CD4-positive, alpha-beta T cell treated with Interleukin-4 for 1 hour (primary cell): ENCODE data around the gene CAMTA1.

Experiments used
- DNase-seq, 2 donors: peaks; one replicate each; pipeline ENCODE4 v3.0.0-alpha.2; 2020 to 2022

Gene CAMTA1

GRCh38 chr1:7454052-7454815 is 669.0 kb downstream of the CAMTA1 start:
- DNase-seq = no peak

GRCh38 chr1:7454895-7455784 is 669.9 kb downstream of the CAMTA1 start:
- DNase-seq = no peak

DNA sequence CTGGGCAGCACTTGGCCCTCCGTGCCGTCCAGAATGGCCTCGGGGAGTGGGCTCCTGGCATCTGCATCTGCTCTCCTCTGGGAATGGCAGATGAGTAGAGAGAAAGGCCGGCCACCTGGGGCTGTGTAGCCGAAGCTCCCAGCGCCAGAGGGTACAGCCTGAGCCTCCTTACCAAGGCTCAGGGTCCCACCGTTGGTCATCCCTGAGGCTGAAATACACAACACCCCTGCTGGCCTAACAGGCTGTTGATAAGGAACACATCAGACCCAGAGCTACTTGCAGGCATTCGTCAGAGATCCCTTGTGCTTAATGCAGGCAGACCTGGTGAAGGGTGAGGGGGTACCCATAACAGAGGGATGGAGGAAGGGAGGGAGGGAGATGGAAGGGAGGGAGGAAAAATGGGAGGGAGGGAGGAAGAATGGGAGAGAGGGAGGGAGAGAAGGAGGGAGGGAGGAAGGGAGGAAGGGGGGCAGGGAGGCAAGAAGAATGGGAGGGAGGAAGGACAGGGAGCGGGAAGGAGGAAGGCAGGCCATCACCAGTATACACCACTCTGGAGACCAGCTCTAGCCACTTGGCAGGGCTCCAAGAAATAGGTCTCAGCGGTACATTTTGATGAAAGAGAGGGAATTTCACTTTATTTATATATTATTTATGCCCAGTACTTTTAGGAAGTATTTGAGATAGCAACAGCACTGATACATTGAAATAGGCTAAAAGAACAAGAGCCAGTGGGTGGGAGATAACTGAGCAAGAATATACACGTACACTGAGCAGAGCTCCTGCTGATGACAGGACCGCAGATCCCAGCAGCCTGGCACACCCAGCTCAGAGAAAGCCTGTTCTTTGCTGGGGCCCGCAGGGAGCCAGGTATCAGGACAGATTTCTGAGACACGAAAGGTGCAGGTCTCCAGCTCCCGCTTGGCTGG is 670.8 kb downstream of the CAMTA1 start:
- DNase-seq = no peak

GRCh38 chr1:7456722-7457082 is 671.4 kb downstream of the CAMTA1 start:
- no peak for DNase-seq

- no peak for DNase-seq
Measured at GRCh38 chr1:7457811-7458210, 672.6 kb downstream of the CAMTA1 start.

- DNase-seq = no peak
Measured at GRCh38 chr1:7458946-7459345, 673.7 kb downstream of the CAMTA1 start.

DNA sequence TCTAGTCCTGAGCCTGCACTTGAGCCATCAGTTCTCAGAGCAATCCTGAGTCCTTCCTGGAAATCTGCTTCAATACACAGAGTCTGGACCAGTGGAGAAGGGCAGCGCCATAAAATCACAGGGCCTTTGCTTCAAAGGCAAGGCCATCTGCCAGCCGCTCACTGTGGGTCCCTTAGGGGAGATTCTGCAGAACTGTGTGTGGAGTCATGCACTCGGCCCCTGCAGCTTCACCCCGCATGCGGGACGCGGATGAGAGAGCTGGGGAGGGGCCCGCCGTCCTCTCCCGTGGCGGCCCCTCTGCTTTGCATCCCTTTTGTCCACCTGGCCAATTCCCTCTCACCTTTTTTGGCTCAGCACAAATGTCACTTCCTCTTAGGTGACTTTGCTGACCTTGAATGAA is 674.7 kb downstream of the CAMTA1 start:
- no peak for DNase-seq

DNA sequence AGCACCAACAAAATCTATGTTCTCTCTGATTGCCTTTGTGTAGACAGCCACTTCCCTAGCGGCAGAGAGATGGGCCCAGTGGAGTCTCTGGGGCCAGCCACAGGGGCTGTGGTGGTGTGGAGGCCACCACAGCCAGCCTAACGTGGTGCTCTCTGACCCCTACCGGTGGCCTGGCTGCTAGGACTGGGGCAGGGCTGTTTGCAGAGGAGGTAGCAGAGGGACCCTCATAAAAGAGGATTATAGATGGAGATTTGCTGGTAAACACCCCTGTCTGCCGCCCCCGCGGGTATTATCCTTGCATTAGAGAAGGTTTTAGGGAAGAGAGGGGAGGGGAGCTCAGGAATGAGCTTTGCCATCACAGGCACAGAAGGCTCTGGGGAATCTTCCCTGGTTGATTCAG is 675.6 kb downstream of the CAMTA1 start:
- no peak for DNase-seq

- no peak for DNase-seq
Measured at GRCh38 chr1:7462617-7463016, 677.4 kb downstream of the CAMTA1 start.

- DNase-seq = no peak
Measured at GRCh38 chr1:7463526-7463925, 678.3 kb downstream of the CAMTA1 start.

- DNase-seq = no peak
Measured at GRCh38 chr1:7464736-7465135, 679.5 kb downstream of the CAMTA1 start.

DNA sequence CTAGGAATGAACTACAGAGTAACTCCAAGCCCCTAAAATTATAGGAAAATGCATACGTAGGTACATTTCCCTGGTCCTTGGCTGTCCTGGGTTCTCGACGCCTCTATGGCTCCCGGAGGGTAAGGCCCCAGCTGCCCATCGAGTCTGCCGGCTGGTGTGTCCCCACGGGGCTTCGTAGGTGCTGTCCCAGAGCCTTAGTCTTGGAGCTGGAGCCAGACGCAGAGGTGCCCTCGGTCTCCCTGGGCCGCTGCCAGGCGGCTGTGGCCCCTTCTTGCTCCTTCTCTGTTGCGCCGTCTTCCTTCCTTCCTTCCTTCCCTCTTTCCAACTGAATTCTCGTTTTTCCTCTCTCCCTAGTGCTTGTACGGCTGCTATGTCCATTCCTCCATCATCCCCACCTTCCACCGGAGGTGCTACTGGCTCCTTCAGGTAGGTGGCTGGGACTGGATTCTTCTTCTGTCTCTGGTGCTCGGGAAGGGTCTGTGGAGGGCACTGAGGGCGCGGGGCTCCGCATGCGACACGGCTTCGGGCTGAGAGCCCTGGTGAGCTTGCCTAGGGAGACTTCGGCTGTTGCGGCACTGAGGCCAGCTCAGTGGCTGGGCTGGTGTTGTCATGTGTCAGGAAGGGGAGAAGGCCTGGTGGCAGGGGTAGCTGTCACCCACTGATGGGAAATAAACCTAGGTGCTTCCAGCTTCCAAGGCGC is 682.4 kb downstream of the CAMTA1 start:
- DNase-seq = no peak

GRCh38 chr1:7468248-7468647 is 683.0 kb downstream of the CAMTA1 start:
- DNase-seq = no peak

DNA sequence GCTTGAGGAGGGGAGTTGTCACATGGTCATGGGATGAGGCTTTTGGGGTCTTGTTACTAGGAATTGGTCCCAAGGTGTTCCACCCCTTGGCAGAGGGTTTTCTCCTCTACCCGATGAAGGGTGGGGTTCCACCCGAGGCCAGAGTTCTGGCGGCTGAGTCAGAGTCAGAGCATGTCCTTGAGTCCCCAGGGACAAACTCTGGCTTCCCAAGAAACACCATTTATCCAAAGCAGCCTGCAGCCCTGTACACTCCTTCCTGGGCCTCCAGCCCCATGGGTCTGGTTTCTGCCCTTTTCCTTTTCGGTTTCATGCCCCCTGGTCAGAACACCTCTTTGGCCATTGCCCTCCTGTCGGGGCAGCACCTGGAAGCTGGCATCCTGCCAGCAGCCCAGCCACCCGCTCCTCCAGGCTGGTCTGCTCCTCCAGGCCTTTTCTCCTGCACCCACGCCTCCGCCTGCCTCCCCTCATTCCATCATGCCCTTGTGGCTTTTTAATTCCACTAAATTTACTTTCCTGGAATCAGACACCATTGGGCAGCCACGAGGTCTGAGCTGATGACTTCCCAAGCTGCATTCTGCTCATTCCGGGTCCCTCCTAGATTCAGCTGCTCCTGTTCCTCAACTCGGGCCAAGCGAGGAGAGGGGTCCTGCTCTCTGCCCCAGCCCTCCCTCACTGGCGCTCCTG is 684.1 kb downstream of the CAMTA1 start:
- DNase-seq = no peak

- DNase-seq = no peak
Measured at GRCh38 chr1:7470904-7471638, 685.8 kb downstream of the CAMTA1 start.

DNA sequence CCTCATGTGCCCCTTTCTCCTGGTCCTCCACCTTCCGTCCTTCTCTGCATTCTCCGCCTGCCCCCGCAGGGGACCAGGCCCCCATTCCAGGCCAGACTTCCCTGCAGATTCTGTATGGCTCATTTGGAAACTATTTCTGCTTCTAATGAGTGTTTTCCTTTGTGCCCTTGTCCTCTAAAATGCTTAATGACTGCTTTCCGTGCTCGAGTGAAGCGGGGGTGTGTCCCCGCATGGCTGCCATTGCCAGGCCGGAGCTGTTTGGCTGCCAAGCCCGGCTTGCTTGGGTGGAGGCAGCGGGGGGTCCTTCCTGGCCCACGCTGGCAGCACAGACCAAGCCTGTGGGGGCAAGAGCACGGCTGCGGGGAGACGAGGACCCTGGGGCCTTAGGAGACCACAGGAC is 686.6 kb downstream of the CAMTA1 start:
- DNase-seq = no peak

GRCh38 chr1:7473223-7474142 is 688.2 kb downstream of the CAMTA1 start:
- DNase-seq = no peak

- DNase-seq = no peak
Measured at GRCh38 chr1:7474143-7474490, 688.9 kb downstream of the CAMTA1 start.

GRCh38 chr1:7474786-7475502 is 689.7 kb downstream of the CAMTA1 start:
- DNase-seq = no peak
